Breast epithelium (tissue), 4 donors: ENCODE results near the gene RNF166. TPM values are rescaled to one million over a fixed set of nuclear protein-coding genes. Genes with fewer than 3 reads are reported as not detected.

Experiments used
- DNase-seq, 2 donors: peaks; one replicate each; pipeline ENCODE4 v3.0.0-alpha.2; 2019; ENCODE audit warnings: low spot score in 2 of 2
- H3K27ac ChIP-seq, 2 donors: fragments of 200-600 bp; sonication (generic) in 1 of 2; one replicate each; pipeline ENCODE4 v1.5.1; 2016 to 2019; ENCODE audit warnings: mild to moderate bottlenecking in 1 of 2
- H3K27me3 ChIP-seq, 2 donors: fragments of 200-600 bp; sonication (generic) in 1 of 2; one replicate each; pipeline versions ENCODE4 v1.5.1 to v1.6.0; 2017 to 2019; ENCODE audit warnings: control low read depth in 1 of 2, mild to moderate bottlenecking in 1 of 2
- H3K36me3 ChIP-seq: fragments of 200-600 bp; one replicate; pipeline ENCODE4 v1.5.1; 2019
- H3K4me1 ChIP-seq, 2 donors: fragments of 200-600 bp; sonication (generic); one replicate each; pipeline ENCODE4 v1.5.1; 2016 to 2019; ENCODE audit warnings: control low read depth in 1 of 2
- H3K4me3 ChIP-seq, 3 donors: fragments of 200-600 bp; sonication (generic); 1 replicate in 2 of 3; 2 replicates in 1 of 3; pipeline ENCODE4 v1.5.1; 2016 to 2019; ENCODE audit warnings: mild to moderate bottlenecking in 3 of 3, moderate library complexity in 2 of 3
- H3K9me3 ChIP-seq, 2 donors: fragments of 200-600 bp; sonication (generic) in 1 of 2; one replicate each; pipeline ENCODE4 v1.5.1; 2016 to 2019; ENCODE audit warnings: control low read depth in 1 of 2
- CTCF ChIP-seq, 3 donors: fragments of 450-650 bp; IDR thresholded peaks; one replicate each; pipeline ENCODE4 v1.5.1; 2016 to 2017; ENCODE audit warnings: antibody characterized with exemption in 3 of 3, mild to moderate bottlenecking in 3 of 3, moderate library complexity in 3 of 3
- POLR2A ChIP-seq: fragments of 450-650 bp; IDR thresholded peaks from one replicate; pipeline ENCODE4 v1.6.1; 2016; ENCODE audit warnings: antibody characterized with exemption, mild to moderate bottlenecking, moderate library complexity
- POLR2AphosphoS5 ChIP-seq, 3 donors: sonication (generic); formaldehyde crosslinking; IDR thresholded peaks; one replicate each; pipeline ENCODE4 v1.6.1; 2017; ENCODE audit warnings: antibody characterized with exemption in 3 of 3
- intact Hi-C: fragments of 100-400 bp; cut with DNase I; formaldehyde crosslinking; loops from one replicate; pipeline ENCODE4 v1.15.1; 2023; ENCODE audit warnings: low total_unique reads
- total RNA-seq, 3 donors: library from RNA; depleted of rRNA; stranded (reverse); fragments of >200 nt; gene quantifications; one replicate each; pipeline ENCODE4 v1.1.0, GENCODE V29; 2016

Gene RNF166
- total RNA-seq, 3 donors from 2014 or later, result 19.2 to 22.0 (median 21.9) TPM

GRCh38 chr16:88713054-88713453 lies 6.8 kb upstream of the RNF166 start:
- no peak overlapping the region for H3K4me3 ChIP-seq
- H3K27ac ChIP-seq, result no peak overlapping the region
- TF ChIP-seq CTCF (IDR thresholded peaks at IDR 0.05) (no peak), POLR2A (no peak)
- intact Hi-C loops, result no loop called here
- DNase-seq, result no peak
- no peaks in the 10 kb centered on the region for H3K9me3 ChIP-seq
- no peaks in the 10 kb centered on the region for H3K27me3 ChIP-seq
- peaks cover 21% of the 10 kb centered on the region for H3K36me3 ChIP-seq
- H3K4me1 ChIP-seq, result no peaks in the 10 kb centered on the region

- Histone ChIP-seq H3K4me3 (no peak overlapping the region), H3K4me1 (no peaks in the 10 kb centered on the region), H3K27me3 (no peaks in the 10 kb centered on the region), H3K36me3 (peaks cover 21% of the 10 kb centered on the region), H3K9me3 (no peaks in the 10 kb centered on the region), H3K27ac (no peak overlapping the region)
- TF ChIP-seq POLR2AphosphoS5 (IDR thresholded peaks at IDR 0.05), result no peak
- no peak for TF ChIP-seq CTCF (IDR thresholded peaks at IDR 0.05)
- TF ChIP-seq POLR2A, result no peak
- intact Hi-C loops, result no loop called here
- DNase-seq, result no peak
These were observed 6.3 kb upstream of the RNF166 start for GRCh38 chr16:88712362-88712979.

- TF ChIP-seq CTCF (IDR thresholded peaks at IDR 0.05) (no peak), POLR2AphosphoS5 (IDR thresholded peaks at IDR 0.05) (no peak), POLR2A (no peak)
- Histone ChIP-seq H3K36me3 (peaks cover 19% of the 10 kb centered on the region), H3K9me3 (no peaks in the 10 kb centered on the region), H3K27me3 (no peaks in the 10 kb centered on the region), H3K4me1 (peaks cover 5 to 6% of the 10 kb centered on the region in 2 donors), H3K27ac (no peak overlapping the region), H3K4me3 (no peak overlapping the region)
- no peak for DNase-seq
- intact Hi-C loops, result no loop called here
These were observed 5.6 kb upstream of the RNF166 start for GRCh38 chr16:88711750-88712340.

- DNase-seq, result no peak
- no peak for TF ChIP-seq CTCF (IDR thresholded peaks at IDR 0.05)
- no peaks in the 10 kb centered on the region for H3K27me3 ChIP-seq
- H3K4me3 ChIP-seq, result no peak overlapping the region
- peaks cover 6% of the 10 kb centered on the region in 2 donors for H3K4me1 ChIP-seq
- no peaks in the 10 kb centered on the region for H3K9me3 ChIP-seq
- intact Hi-C loops, result no loop called here
- H3K27ac ChIP-seq, result no peak overlapping the region
- H3K36me3 ChIP-seq, result peaks cover 6% of the 10 kb centered on the region
These were observed 4.3 kb upstream of the RNF166 start for GRCh38 chr16:88710556-88710955.

- Histone ChIP-seq H3K9me3 (no peaks in the 10 kb centered on the region), H3K4me1 (peaks cover 13 to 14% of the 10 kb centered on the region in 2 donors), H3K27me3 (no peaks in the 10 kb centered on the region), H3K36me3 (no peaks in the 10 kb centered on the region), H3K27ac (peak overlapping the region; percentile 86 to 87), H3K4me3 (peak overlapping the region; percentile 91 to 99 (median 99))
- no peak for DNase-seq
- no peak for TF ChIP-seq POLR2A
- TF ChIP-seq POLR2AphosphoS5 (IDR thresholded peaks at IDR 0.05), result no peak
- TF ChIP-seq CTCF (IDR thresholded peaks at IDR 0.05), result no peak
- intact Hi-C loops, result loop anchor here (10.0 kb wide), 1 partner anchor 708 kb away; no protein-coding TSS in a partner anchor
These were observed 988 bp upstream of the RNF166 start for GRCh38 chr16:88706965-88707826.
